Measurements from ENCODE around the gene MOSPD3. TPM values are rescaled to one million over a fixed set of nuclear protein-coding genes. Genes with fewer than 3 reads are reported as not detected.
"Not testable (repeated sequence)": the region's sequence is repeated elsewhere in the genome, so short reads cannot be mapped to it uniquely, and the experiment has no call there.

MOSPD3 gene
- 10 to 100 TPM; 20.1 to 36.1 TPM for total RNA-seq

GRCh38 chr7:100611983-100612729 lies at the start of gene MOSPD3:
Gene MOSPD3, plus strand, starts transcription at chr7:100612540. Its CDS starts 252 bp downstream, at chr7:100612792.
- Histone ChIP-seq H3K4me1 (replicated peaks) (peaks cover 5% of the 10 kb centered on the region), H3K27me3 (replicated peaks; ENCODE audit: insufficient read depth) (no peaks in the 10 kb centered on the region), H3K9me3 (no peaks in the 10 kb centered on the region), H3K27ac (peak within 1 kb of the TSS; percentile 96 to 97), H3K36me3 (no peaks in the 10 kb centered on the region), H3K4me3 (peak within 1 kb of the TSS; percentile 63 to 69)
- intact Hi-C loops (cut with DNase I) = loop anchor here (2.0 to 5.0 kb wide), 2 partner anchors 61 to 80 kb away; partner anchors contain the start of genes GIGYF1 and GNB2
- WGBS = 1% methylated on average over 61 of the region's 61 CpGs
- TF ChIP-seq POLR2A (IDR thresholded peaks at IDR 0.05) = peak; percentile 72
- peak in 2 of 4 experiments; percentile 28 to 42 for TF ChIP-seq CTCF (IDR thresholded peaks at IDR 0.05)
- peak; percentile 93 for TF ChIP-seq POLR2AphosphoS5 (IDR thresholded peaks at IDR 0.05)
- peak; percentile 99 for DNase-seq (ENCODE audit: low spot score)

- 93% methylated on average over 8 of the region's 8 CpGs for WGBS
- Histone ChIP-seq H3K4me1 (replicated peaks) (no peaks in the 10 kb centered on the region), H3K27me3 (replicated peaks; ENCODE audit: insufficient read depth) (no peaks in the 10 kb centered on the region), H3K4me3 (no peak overlapping the region), H3K27ac (no peak overlapping the region), H3K36me3 (no peaks in the 10 kb centered on the region), H3K9me3 (no peaks in the 10 kb centered on the region)
- TF ChIP-seq CTCF (IDR thresholded peaks at IDR 0.05) = no peak
- no peak for TF ChIP-seq POLR2AphosphoS5 (IDR thresholded peaks at IDR 0.05)
- no peak for TF ChIP-seq POLR2A (IDR thresholded peaks at IDR 0.05)
- intact Hi-C loops (cut with DNase I) = no loop called here
- no peak for DNase-seq (ENCODE audit: low spot score)
Measured at GRCh38 chr7:100563100-100563564, 49.2 kb upstream of the MOSPD3 start.

- intact Hi-C loops (cut with DNase I) = no loop called here
- H3K4me1 ChIP-seq (replicated peaks) = no peaks in the 10 kb centered on the region
- H3K4me3 ChIP-seq = no peak overlapping the region
- peak; percentile 15 for TF ChIP-seq POLR2AphosphoS5 (IDR thresholded peaks at IDR 0.05)
- TF ChIP-seq POLR2A (IDR thresholded peaks at IDR 0.05) = no peak
- TF ChIP-seq CTCF (IDR thresholded peaks at IDR 0.05) = peak; percentile 91 to 94 (median 92)
- no peaks in the 10 kb centered on the region for H3K9me3 ChIP-seq
- no peaks in the 10 kb centered on the region for H3K27me3 ChIP-seq (replicated peaks; ENCODE audit: insufficient read depth)
- H3K36me3 ChIP-seq = no peaks in the 10 kb centered on the region
- no peak overlapping the region for H3K27ac ChIP-seq
- DNase-seq (ENCODE audit: low spot score) = peak; percentile 76
- WGBS = 34% methylated on average over 12 of the region's 12 CpGs
Measured at GRCh38 chr7:100563809-100564400, 48.4 kb upstream of the MOSPD3 start.

GRCh38 chr7:100564405-100564804 lies 47.9 kb upstream of the MOSPD3 start:
- H3K36me3 ChIP-seq; H3K9me3 ChIP-seq; H3K27me3 ChIP-seq (replicated peaks; ENCODE audit: insufficient read depth); H3K27ac ChIP-seq; H3K4me1 ChIP-seq (replicated peaks); DNase-seq (ENCODE audit: low spot score); intact Hi-C loops (cut with DNase I); H3K4me3 ChIP-seq: not testable (repeated sequence)
- WGBS = 94% methylated on average over 6 of the region's 6 CpGs

GRCh38 chr7:100565133-100565571 lies 47.2 kb upstream of the MOSPD3 start:
- Histone ChIP-seq H3K4me3 (no peak overlapping the region), H3K36me3 (no peaks in the 10 kb centered on the region), H3K27ac (no peak overlapping the region), H3K9me3 (no peaks in the 10 kb centered on the region), H3K4me1 (replicated peaks) (peaks cover 3% of the 10 kb centered on the region), H3K27me3 (replicated peaks; ENCODE audit: insufficient read depth) (no peaks in the 10 kb centered on the region)
- no peak for TF ChIP-seq POLR2AphosphoS5 (IDR thresholded peaks at IDR 0.05)
- no peak for TF ChIP-seq POLR2A (IDR thresholded peaks at IDR 0.05)
- no peak for TF ChIP-seq CTCF (IDR thresholded peaks at IDR 0.05)
- no peak for DNase-seq (ENCODE audit: low spot score)
- intact Hi-C loops (cut with DNase I) = no loop called here
- 92% methylated on average over 11 of the region's 11 CpGs for WGBS

Data from prostate gland (tissue), 2 donors.